HepG2 (cell line): ENCODE measurements around the gene NRL. TPM values are rescaled to one million over a fixed set of nuclear protein-coding genes. Genes with fewer than 3 reads are reported as not detected.

Experiments
- AKNA ChIP-seq: sonication (generic); formaldehyde crosslinking; IDR thresholded peaks from 2 replicates; pipeline ENCODE4 v1.4.0; 2020; ENCODE audit warnings: missing genetic modification reagents, borderline replicate concordance
- CAMTA2 ChIP-seq: sonication (generic); formaldehyde crosslinking; IDR thresholded peaks from 2 replicates; pipeline ENCODE4 v1.4.0; 2020; ENCODE audit warnings: mild to moderate bottlenecking, missing genetic modification reagents, borderline replicate concordance
- FOSL1 ChIP-seq: sonication (generic); formaldehyde crosslinking; IDR thresholded peaks from 2 replicates; pipeline ENCODE4 v1.9.0; 2021; ENCODE audit warnings: missing genetic modification reagents, borderline replicate concordance
- GRHL1 ChIP-seq: sonication (generic); formaldehyde crosslinking; conservative IDR thresholded peaks from 2 replicates; pipeline ENCODE4 v1.8.0; 2022; ENCODE audit warnings: missing genetic modification reagents
- IKZF4 ChIP-seq: sonication (generic); formaldehyde crosslinking; IDR thresholded peaks from 2 replicates; pipeline ENCODE4 v1.5.1; 2020; ENCODE audit warnings: borderline replicate concordance, mild to moderate bottlenecking, low read depth, missing genetic modification reagents; ENCODE audit errors: not compliant biosample characterization
- KDM5A ChIP-seq: fragments of 200-600 bp; sonication (generic); IDR thresholded peaks from 2 replicates; pipeline ENCODE4 v1.7.0; 2018; ENCODE audit warnings: antibody characterized with exemption, mild to moderate bottlenecking, low read length, borderline replicate concordance
- MLLT10 ChIP-seq: sonication (generic); formaldehyde crosslinking; IDR thresholded peaks from 2 replicates; pipeline ENCODE4 v1.4.0; 2020; ENCODE audit warnings: missing genetic modification reagents
- MYNN ChIP-seq: sonication (generic); formaldehyde crosslinking; IDR thresholded peaks from 2 replicates; pipeline ENCODE4 v1.4.0; 2020; ENCODE audit warnings: mild to moderate bottlenecking, low read depth, missing genetic modification reagents
- PAWR ChIP-seq: sonication (generic); formaldehyde crosslinking; IDR thresholded peaks from 2 replicates; pipeline ENCODE4 v1.4.0; 2020; ENCODE audit warnings: missing genetic modification reagents, mild to moderate bottlenecking, borderline replicate concordance
- RNF2 ChIP-seq: fragments of 450-650 bp; conservative IDR thresholded peaks from 2 replicates; pipeline ENCODE4 v1.6.1; 2016; ENCODE audit warnings: low read depth
- TFE3 ChIP-seq: IDR thresholded peaks from 2 replicates; pipeline ENCODE4 v1.6.1; 2016
- TIGD3 ChIP-seq: sonication (generic); formaldehyde crosslinking; IDR thresholded peaks from 2 replicates; pipeline ENCODE4 v1.5.1; 2020; ENCODE audit warnings: mild to moderate bottlenecking, missing genetic modification reagents, borderline replicate concordance
- ZBTB20 ChIP-seq: sonication (generic); formaldehyde crosslinking; IDR thresholded peaks from 2 replicates; pipeline ENCODE4 v1.8.1; 2023; ENCODE audit warnings: missing genetic modification reagents, low read depth, mild to moderate bottlenecking, borderline replicate concordance
- ZFP36 ChIP-seq: fragments of 150-350 bp; IDR thresholded peaks from 2 replicates; pipeline ENCODE4 v1.6.1; 2018; ENCODE audit warnings: borderline replicate concordance, low read length, low read depth; ENCODE audit not compliant: partially characterized antibody
- ZIK1 ChIP-seq: sonication (generic); formaldehyde crosslinking; IDR thresholded peaks from 2 replicates; pipeline ENCODE4 v1.5.0; 2020; ENCODE audit warnings: mild to moderate bottlenecking, low read depth, missing genetic modification reagents, borderline replicate concordance
- ZNF296 ChIP-seq: sonication (generic); formaldehyde crosslinking; conservative IDR thresholded peaks from 2 replicates; pipeline ENCODE4 v1.5.0; 2020; ENCODE audit warnings: mild to moderate bottlenecking, missing genetic modification reagents
- ZNF331 ChIP-seq: sonication (generic); formaldehyde crosslinking; IDR thresholded peaks from 2 replicates; pipeline ENCODE4 v1.4.0; 2020; ENCODE audit warnings: missing genetic modification reagents
- ZNF564 ChIP-seq: sonication (generic); formaldehyde crosslinking; IDR thresholded peaks from 2 replicates; pipeline ENCODE4 v1.8.1; 2023; ENCODE audit warnings: mild to moderate bottlenecking, missing genetic modification reagents
- ZNF580 ChIP-seq: IDR thresholded peaks from 2 replicates; pipeline ENCODE4 v1.6.1; 2016; ENCODE audit warnings: low read depth, borderline replicate concordance
- polyA plus RNA-seq, 8 experiments: library from polyadenylated mRNA; depleted of rRNA in 3 of 8; stranded (reverse) in 7 of 8; unstranded in 1 of 8; fragments of >200 nt; fragmentation: Illumina TruSeq in 4 of 8; extraction: Trizol in 4 of 8; gene quantifications; 2 replicates each; pipeline versions ENCODE4 v1.2.1 to v1.2.3, GENCODE V29; 2011 to 2016; ENCODE audit warnings: low read depth in 4 of 8, missing spikeins in 1 of 8, mixed read lengths in 1 of 8; ENCODE audit not compliant: insufficient read depth in 1 of 8
- total RNA-seq, 5 experiments: library from RNA; depleted of rRNA; stranded (reverse); fragments of >200 nt; fragmentation: Illumina TruSeq; extraction: Trizol; gene quantifications; 2 replicates each; pipeline ENCODE4 v1.2.3, GENCODE V29; 2016; ENCODE audit warnings: low read depth in 1 of 5

The NRL gene
- total and polyA plus RNA-seq, 2 of the 13 experiments (the other 11 are each of a cell fraction or from before 2014, with no cell fraction given): 2.5 to 4.7 TPM

GRCh38 chr14:24032727-24033418 lies 81.9 kb downstream of the NRL start (continued):
- no peak for TF ChIP-seq CAMTA2 (CRISPR knock-in tag)
- TF ChIP-seq FOSL1 (CRISPR knock-in tag): peak; percentile 84
- TF ChIP-seq ZNF580 (CRISPR knock-in tag): no peak
- 0 out of 2 replicates have a peak, but pooled peaks have one; percentile 36 for TF ChIP-seq TFE3 (CRISPR knock-in tag)
- TF ChIP-seq TIGD3: no peak
- TF ChIP-seq ZNF296 (CRISPR knock-in tag): no peak
- TF ChIP-seq ZBTB20 (CRISPR knock-in tag): no peak
- no peak for TF ChIP-seq PAWR (CRISPR knock-in tag)
- TF ChIP-seq MYNN (CRISPR knock-in tag): no peak
- TF ChIP-seq ZNF564: no peak
- TF ChIP-seq ZFP36: no peak
- TF ChIP-seq KDM5A: no peak
- TF ChIP-seq IKZF4 (CRISPR knock-in tag): no peak
- no peak for TF ChIP-seq RNF2
- TF ChIP-seq GRHL1 (CRISPR knock-in tag): no peak
- TF ChIP-seq ZIK1: no peak
- no peak for TF ChIP-seq MLLT10 (CRISPR knock-in tag)
- no peak for TF ChIP-seq AKNA (CRISPR knock-in tag)
- TF ChIP-seq ZNF331 (CRISPR knock-in tag): peak; percentile 84
